ENCODE measurements around the gene WTIP. TPM values are rescaled to one million over a fixed set of nuclear protein-coding genes. Genes with fewer than 3 reads are reported as not detected.
A peak's percentile ranks its signal among the peaks of the same experiment; 100 is the strongest.

The WTIP gene
- 15.1 and 17.0 TPM in 2 replicates for total RNA-seq
- long read RNA-seq: 0 reads

GRCh38 chr19:34480971-34481841 lies at the start of gene WTIP:
TSS of gene WTIP (plus strand) at chr19:34481758. CDS start at chr19:34481975, 217 bp downstream.
- Mint-ChIP-seq H3K27ac (ENCODE audit: unreplicated experiment) (peak within 1 kb of the TSS; percentile 8), H3K27me3 (ENCODE audit: low read depth) (peaks cover 9% of the 10 kb centered on the region), H3K9me3 (no peaks in the 10 kb centered on the region), H3K36me3 (ENCODE audit: low read depth) (no peaks in the 10 kb centered on the region), H3K4me3 (peak within 1 kb of the TSS; percentile 89), H3K4me1 (peaks cover 16% of the 10 kb centered on the region)
- no peak for TF ChIP-seq CTCF (conservative IDR thresholded peaks at IDR 0.05)
- peak; percentile 75 for DNase-seq (ENCODE audit: low read depth, low spot score)

- Mint-ChIP-seq H3K4me1 (peaks cover 38% of the 10 kb centered on the region), H3K36me3 (ENCODE audit: low read depth) (peaks cover 8% of the 10 kb centered on the region), H3K9me3 (no peaks in the 10 kb centered on the region), H3K4me3 (peak overlapping the region; percentile 8), H3K27ac (ENCODE audit: unreplicated experiment) (no peak overlapping the region), H3K27me3 (ENCODE audit: low read depth) (no peaks in the 10 kb centered on the region)
- no peak for TF ChIP-seq CTCF (conservative IDR thresholded peaks at IDR 0.05)
- no peak for DNase-seq (ENCODE audit: low read depth, low spot score)
Observed at GRCh38 chr19:34432797-34433196, 48.8 kb upstream of the WTIP start.

- Mint-ChIP-seq H3K36me3 (ENCODE audit: low read depth) (peaks cover 12% of the 10 kb centered on the region), H3K9me3 (no peaks in the 10 kb centered on the region)
- TF ChIP-seq CTCF (conservative IDR thresholded peaks at IDR 0.05): no peak
Observed at GRCh38 chr19:34436716-34437115, 44.8 kb upstream of the WTIP start.

GRCh38 chr19:34448191-34448590 lies 33.4 kb upstream of the WTIP start:
- H3K27ac Mint-ChIP-seq (ENCODE audit: unreplicated experiment): no peak overlapping the region
- no peak overlapping the region for H3K4me3 Mint-ChIP-seq
- H3K36me3 Mint-ChIP-seq (ENCODE audit: low read depth): peaks cover 23% of the 10 kb centered on the region
- H3K9me3 Mint-ChIP-seq: no peaks in the 10 kb centered on the region
- no peaks in the 10 kb centered on the region for H3K27me3 Mint-ChIP-seq (ENCODE audit: low read depth)
- DNase-seq (ENCODE audit: low read depth, low spot score): no peak
- no peak for TF ChIP-seq CTCF (conservative IDR thresholded peaks at IDR 0.05)
- H3K4me1 Mint-ChIP-seq: no peaks in the 10 kb centered on the region

More at GRCh38 chr19:34436716-34437115, 44.8 kb upstream of the WTIP start:
- Mint-ChIP-seq H3K27me3 (ENCODE audit: low read depth) (no peaks in the 10 kb centered on the region), H3K27ac (ENCODE audit: unreplicated experiment) (no peak overlapping the region), H3K4me3 (no peak overlapping the region), H3K4me1 (peaks cover 9% of the 10 kb centered on the region)
- DNase-seq (ENCODE audit: low read depth, low spot score): no peak

- H3K4me1 Mint-ChIP-seq: no peaks in the 10 kb centered on the region
- no peak for TF ChIP-seq CTCF (conservative IDR thresholded peaks at IDR 0.05)
- H3K27me3 Mint-ChIP-seq (ENCODE audit: low read depth): no peaks in the 10 kb centered on the region
- no peak overlapping the region for H3K27ac Mint-ChIP-seq (ENCODE audit: unreplicated experiment)
- H3K36me3 Mint-ChIP-seq (ENCODE audit: low read depth): peaks cover 20% of the 10 kb centered on the region
- H3K4me3 Mint-ChIP-seq: no peak overlapping the region
- DNase-seq (ENCODE audit: low read depth, low spot score): no peak
- no peaks in the 10 kb centered on the region for H3K9me3 Mint-ChIP-seq
Observed at GRCh38 chr19:34452723-34453122, 28.8 kb upstream of the WTIP start.

Data from neural crest cell (in vitro differentiated cells).